Hepatocyte (in vitro differentiated cells): ENCODE results near the gene NEAT1.

ENCODE experiments used
- CTCF ChIP-seq: fragments of 200-600 bp; sonication (generic); IDR thresholded peaks from 2 replicates; pipeline ENCODE4 v1.5.1; 2016; ENCODE audit warnings: antibody characterized with exemption, mild to moderate bottlenecking; ENCODE audit not compliant: poor library complexity
- EZH2phosphoT487 ChIP-seq: fragments of 200-600 bp; sonication (generic); IDR thresholded peaks from one replicate; pipeline ENCODE4 v1.6.1; 2018; ENCODE audit warnings: antibody characterized with exemption, mild to moderate bottlenecking, low read depth, moderate library complexity; ENCODE audit not compliant: unreplicated experiment, severe bottlenecking

- TF ChIP-seq CTCF (no peak), EZH2phosphoT487 (no peak)
Measured at GRCh38 chr11:65392899-65393298, 29.7 kb upstream of the NEAT1 start.
